Measurements from ENCODE around the gene NLRP10. TPM values are rescaled to one million over a fixed set of nuclear protein-coding genes. Genes with fewer than 3 reads are reported as not detected.

Gene NLRP10, protein sequence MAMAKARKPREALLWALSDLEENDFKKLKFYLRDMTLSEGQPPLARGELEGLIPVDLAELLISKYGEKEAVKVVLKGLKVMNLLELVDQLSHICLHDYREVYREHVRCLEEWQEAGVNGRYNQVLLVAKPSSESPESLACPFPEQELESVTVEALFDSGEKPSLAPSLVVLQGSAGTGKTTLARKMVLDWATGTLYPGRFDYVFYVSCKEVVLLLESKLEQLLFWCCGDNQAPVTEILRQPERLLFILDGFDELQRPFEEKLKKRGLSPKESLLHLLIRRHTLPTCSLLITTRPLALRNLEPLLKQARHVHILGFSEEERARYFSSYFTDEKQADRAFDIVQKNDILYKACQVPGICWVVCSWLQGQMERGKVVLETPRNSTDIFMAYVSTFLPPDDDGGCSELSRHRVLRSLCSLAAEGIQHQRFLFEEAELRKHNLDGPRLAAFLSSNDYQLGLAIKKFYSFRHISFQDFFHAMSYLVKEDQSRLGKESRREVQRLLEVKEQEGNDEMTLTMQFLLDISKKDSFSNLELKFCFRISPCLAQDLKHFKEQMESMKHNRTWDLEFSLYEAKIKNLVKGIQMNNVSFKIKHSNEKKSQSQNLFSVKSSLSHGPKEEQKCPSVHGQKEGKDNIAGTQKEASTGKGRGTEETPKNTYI
- total RNA-seq = 100 to 1,000 TPM in 1 of 4 donors, 10 to 100 TPM in 3; 56.7 to 115 (median 73.6) TPM

- 70 to 80% methylated on average over 1 of the region's 1 CpG for WGBS, 2 donors
- no peak for TF ChIP-seq CTCF (IDR thresholded peaks at IDR 0.05)
- no peak for TF ChIP-seq POLR2A (IDR thresholded peaks at IDR 0.05)
- intact Hi-C loops (cut with DNase I; ENCODE audit: low total_unique reads) = no loop called here
- no peak for DNase-seq (ENCODE audit: low spot score in 2 of 2)
- no peak within 1 kb of the TSS for H3K4me3 ChIP-seq (ENCODE audit: low read depth, poor library complexity, severe bottlenecking)
Measured at GRCh38 chr11:7965386-7965785, at the start of gene NLRP10. TSS of gene NLRP10 (minus strand) at chr11:7965447. CDS start at chr11:7963495, 1,952 bp downstream.

GRCh38 chr11:8013833-8014232 is 48.6 kb upstream of the NLRP10 start:
- peak in 1 of 2 donors; percentile 25 for DNase-seq (ENCODE audit: low spot score in 2 of 2)
- H3K4me3 ChIP-seq (ENCODE audit: low read depth, poor library complexity, severe bottlenecking) = no peak overlapping the region
- TF ChIP-seq CTCF (IDR thresholded peaks at IDR 0.05) (no peak), POLR2A (IDR thresholded peaks at IDR 0.05) (no peak)
- intact Hi-C loops (cut with DNase I; ENCODE audit: low total_unique reads) = no loop called here
- 78 to 81% methylated on average over 5 of the region's 5 CpGs for WGBS, 2 donors

- peak in 1 of 2 donors; percentile 15 for DNase-seq (ENCODE audit: low spot score in 2 of 2)
- TF ChIP-seq CTCF (IDR thresholded peaks at IDR 0.05) = no peak
- TF ChIP-seq POLR2A (IDR thresholded peaks at IDR 0.05) = no peak
- intact Hi-C loops (cut with DNase I; ENCODE audit: low total_unique reads) = no loop called here
- H3K4me3 ChIP-seq (ENCODE audit: low read depth, poor library complexity, severe bottlenecking) = no peak overlapping the region
- WGBS, 2 donors = 55 to 62% methylated on average over 4 of the region's 4 CpGs
Measured at GRCh38 chr11:8011981-8012444, 46.8 kb upstream of the NLRP10 start.

GRCh38 chr11:8011371-8011770 is 46.1 kb upstream of the NLRP10 start:
- no peak for DNase-seq (ENCODE audit: low spot score in 2 of 2)
- TF ChIP-seq CTCF (IDR thresholded peaks at IDR 0.05) (no peak), POLR2A (IDR thresholded peaks at IDR 0.05) (no peak)
- intact Hi-C loops (cut with DNase I; ENCODE audit: low total_unique reads) = no loop called here
- whole genome bisulfite sequencing, 2 donors = 88 to 90% methylated on average over 2 of the region's 2 CpGs
- no peak overlapping the region for H3K4me3 ChIP-seq (ENCODE audit: low read depth, poor library complexity, severe bottlenecking)

GRCh38 chr11:8009856-8010255 is 44.6 kb upstream of the NLRP10 start:
- intact Hi-C loops (cut with DNase I; ENCODE audit: low total_unique reads) = loop anchor here (10.0 kb wide), 1 partner anchor 85 kb away; no protein-coding TSS in a partner anchor
- DNase-seq (ENCODE audit: low spot score in 2 of 2) = peak in 1 of 2 donors; percentile 23
- TF ChIP-seq POLR2A (IDR thresholded peaks at IDR 0.05) = no peak
- TF ChIP-seq CTCF (IDR thresholded peaks at IDR 0.05) = no peak
- H3K4me3 ChIP-seq (ENCODE audit: low read depth, poor library complexity, severe bottlenecking) = no peak overlapping the region
- 91 to 94% methylated on average over 3 of the region's 3 CpGs for WGBS, 2 donors
